Calu3 (cell line): ENCODE results near the gene TBC1D1. TPM values are rescaled to one million over a fixed set of nuclear protein-coding genes. Genes with fewer than 3 reads are reported as not detected.
A peak's percentile ranks its signal among the peaks of the same experiment; 100 is the strongest.

Experiments
- BruUV-seq: library from RNA; stranded (reverse); fragments of 400-500 nt; replicated peaks from 2 replicates; lab custom pipeline; 2021; lab: Mats Ljungman, UMichigan
- CTCF ChIA-PET: fragments of 300-600 bp; sonication (Branson Sonifier 250); formaldehyde crosslinking; loops from one replicate; lab custom pipeline; 2022; ENCODE audit warnings: antibody characterized with exemption; lab: Charles Lee
- DNase-seq: peaks from one replicate; pipeline ENCODE4 v3.0.0; 2022
- H3K27ac Mint-ChIP-seq: one replicate; pipeline ENCODE4 v1.8.0; 2022; ENCODE audit warnings: mixed read lengths; ENCODE audit not compliant: unreplicated experiment
- H3K27me3 Mint-ChIP-seq: one replicate; pipeline ENCODE4 v1.8.0; 2022; ENCODE audit warnings: mixed read lengths; ENCODE audit not compliant: unreplicated experiment
- H3K36me3 Mint-ChIP-seq: one replicate; pipeline ENCODE4 v1.8.0; 2022; ENCODE audit warnings: mild to moderate bottlenecking, moderate library complexity, mixed read lengths; ENCODE audit not compliant: insufficient read depth, unreplicated experiment
- H3K4me1 Mint-ChIP-seq: one replicate; pipeline ENCODE4 v1.8.0; 2022; ENCODE audit warnings: mild to moderate bottlenecking, low read depth, mixed read lengths; ENCODE audit not compliant: unreplicated experiment
- H3K4me3 Mint-ChIP-seq: one replicate; pipeline ENCODE4 v1.8.0; 2022; ENCODE audit warnings: mild to moderate bottlenecking, low read depth, moderate library complexity, mixed read lengths; ENCODE audit not compliant: unreplicated experiment
- H3K9me3 Mint-ChIP-seq: one replicate; pipeline ENCODE4 v1.8.0; 2022; ENCODE audit warnings: low read depth, mixed read lengths; ENCODE audit not compliant: unreplicated experiment
- CTCF ChIP-seq: fragments of 200-600 bp; IDR thresholded peaks from one replicate; pipeline ENCODE4 v1.8.0; 2022; ENCODE audit warnings: antibody characterized with exemption; ENCODE audit not compliant: unreplicated experiment
- intact Hi-C: fragments of 100-400 bp; cut with micrococcal nuclease; formaldehyde crosslinking; loops from one replicate; pipeline ENCODE4 v1.10.0; 2022; ENCODE audit not compliant: unreplicated experiment
- total RNA-seq: library from RNA; stranded (reverse); gene quantifications from 2 replicates; pipeline ENCODE4 v1.2.3, GENCODE V29; 2022

The TBC1D1 gene
- total RNA-seq, 1 experiment from 2014 or later, result 39.8 TPM

GRCh38 chr4:37983951-37984350, 93.1 kb downstream of the TBC1D1 start:
- no peak for TF ChIP-seq CTCF
- intact Hi-C loops, result loop anchor here (5.0 kb wide), 2 partner anchors 48 to 92 kb away; partner anchors contain the start of gene TBC1D1
- Mint-ChIP-seq H3K27ac (no peak overlapping the region), H3K9me3 (no peaks in the 10 kb centered on the region), H3K36me3 (no peaks in the 10 kb centered on the region), H3K4me1 (peaks cover 28% of the 10 kb centered on the region), H3K27me3 (no peaks in the 10 kb centered on the region), H3K4me3 (no peak overlapping the region)
- no TSS peak for BruUV-seq
- CTCF ChIA-PET, result interaction anchor here (0.6 kb wide), 1 partner anchor 892 kb away, joined by 3 read pairs; no protein-coding TSS in a partner anchor
- DNase-seq, result no peak

GRCh38 chr4:37985730-37986275, 94.9 kb downstream of the TBC1D1 start:
- Mint-ChIP-seq H3K9me3 (no peaks in the 10 kb centered on the region), H3K4me3 (no peak overlapping the region), H3K27ac (peak overlapping the region; percentile 62), H3K27me3 (no peaks in the 10 kb centered on the region), H3K4me1 (peaks cover 35% of the 10 kb centered on the region), H3K36me3 (no peaks in the 10 kb centered on the region)
- no peak for DNase-seq
- no TSS peak for BruUV-seq
- no peak for TF ChIP-seq CTCF
- intact Hi-C loops, result no loop called here
- CTCF ChIA-PET, result no interaction called here

GRCh38 chr4:37988670-37989069, 97.8 kb downstream of the TBC1D1 start:
- H3K27me3 Mint-ChIP-seq, result no peaks in the 10 kb centered on the region
- no peaks in the 10 kb centered on the region for H3K9me3 Mint-ChIP-seq
- DNase-seq, result peak; percentile 15
- BruUV-seq, result no TSS peak
- H3K27ac Mint-ChIP-seq, result no peak overlapping the region
- CTCF ChIA-PET, result no interaction called here
- no peak overlapping the region for H3K4me3 Mint-ChIP-seq
- H3K4me1 Mint-ChIP-seq, result peaks cover 22% of the 10 kb centered on the region
- no peak for TF ChIP-seq CTCF
- intact Hi-C loops, result no loop called here
- H3K36me3 Mint-ChIP-seq, result no peaks in the 10 kb centered on the region

- H3K27ac Mint-ChIP-seq, result no peak overlapping the region
- no peak overlapping the region for H3K4me3 Mint-ChIP-seq
- intact Hi-C loops, result no loop called here
- BruUV-seq, result no TSS peak
- H3K9me3 Mint-ChIP-seq, result no peaks in the 10 kb centered on the region
- no peaks in the 10 kb centered on the region for H3K27me3 Mint-ChIP-seq
- CTCF ChIA-PET, result interaction anchor here (0.6 kb wide), 1 partner anchor 877 kb away, joined by 3 read pairs; no protein-coding TSS in a partner anchor
- H3K36me3 Mint-ChIP-seq, result no peaks in the 10 kb centered on the region
- DNase-seq, result no peak
- H3K4me1 Mint-ChIP-seq, result peaks cover 22% of the 10 kb centered on the region
- TF ChIP-seq CTCF, result no peak
Observed at GRCh38 chr4:37989398-37990260, 98.7 kb downstream of the TBC1D1 start.
